Activated CD8-positive, alpha-beta T cell treated with anti-CD3 and anti-CD28 coated beads, Interleukin-2, amount 10 ng/mL, durations not matched to agents 7 days and 5 days (primary cell): ENCODE results near the gene IGF2BP3. TPM values are rescaled to one million over a fixed set of nuclear protein-coding genes. Genes with fewer than 3 reads are reported as not detected.
"Not testable (repeated sequence)": the region's sequence is repeated elsewhere in the genome, so short reads cannot be mapped to it uniquely, and the experiment has no call there.

ENCODE experiments used
- ATAC-seq: fragments of 150-1000 bp; cut with Tn5 transposase; one replicate; pipeline ENCODE4 v1.10.0; 2021; ENCODE audit warnings: moderate library complexity
- CTCF ChIA-PET: fragments of 350-600 bp; sonication (Branson Sonifier 250); formaldehyde crosslinking; loops from one replicate; lab custom pipeline; 2021; ENCODE audit warnings: antibody characterized with exemption; lab: Charles Lee
- POLR2A ChIA-PET: fragments of 350-600 bp; sonication (Branson Sonifier 250); formaldehyde crosslinking; loops from one replicate; lab custom pipeline; 2021; ENCODE audit warnings: antibody characterized with exemption; lab: Charles Lee
- DNase-seq: peaks from one replicate; pipeline ENCODE4 v3.0.0-alpha.2; 2020
- H3K27ac Mint-ChIP-seq: one replicate; pipeline ENCODE4 v1.8.0; 2021; ENCODE audit warnings: mild to moderate bottlenecking, mixed read lengths
- H3K27me3 Mint-ChIP-seq: one replicate; pipeline ENCODE4 v1.8.0; 2021; ENCODE audit warnings: low read depth, mixed read lengths
- H3K36me3 Mint-ChIP-seq: one replicate; pipeline ENCODE4 v1.8.0; 2021; ENCODE audit warnings: low read depth, mixed read lengths
- H3K4me1 Mint-ChIP-seq: one replicate; pipeline ENCODE4 v1.8.0; 2021; ENCODE audit warnings: low read depth, mixed read lengths
- H3K4me3 Mint-ChIP-seq: one replicate; pipeline ENCODE4 v1.8.0; 2021; ENCODE audit warnings: mild to moderate bottlenecking, mixed read lengths
- H3K9me3 Mint-ChIP-seq: one replicate; pipeline ENCODE4 v1.8.0; 2022; ENCODE audit warnings: mixed read lengths; ENCODE audit not compliant: insufficient read depth
- total RNA-seq, 2 experiments: library from RNA; stranded (reverse); gene quantifications; one replicate each; pipeline ENCODE4 v1.2.3, GENCODE V29; 2021

Gene IGF2BP3
- total RNA-seq, 2 experiments from 2014 or later: 0.52 to 0.55 TPM

DNA sequence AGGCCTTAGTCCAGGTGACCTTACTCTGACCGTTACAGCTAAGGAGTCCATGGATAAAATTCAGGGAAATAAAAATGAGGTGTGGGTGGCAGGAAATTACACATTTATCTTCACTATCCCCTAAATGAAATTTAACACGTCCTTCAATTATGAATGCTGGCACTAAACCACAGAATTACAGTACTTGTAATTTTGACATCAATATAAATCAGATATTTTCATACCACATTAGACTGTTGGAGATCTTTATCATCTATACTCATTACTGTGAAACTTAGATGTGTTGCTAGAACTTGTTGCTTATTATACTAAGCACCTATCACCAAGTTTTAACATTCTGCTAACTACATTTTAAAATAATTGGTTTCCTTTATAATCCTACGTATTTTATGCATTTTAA, 51.1 kb downstream of the IGF2BP3 start:
- no peak overlapping the region for H3K4me3 Mint-ChIP-seq
- ATAC-seq: no peak
- ChIA-PET CTCF (interaction anchor here (1.5 to 2.1 kb wide), 2 partner anchors 10 to 61 kb away, joined by 4 to 13 read pairs; no protein-coding TSS in a partner anchor), POLR2A (no interaction called here)
- H3K9me3 Mint-ChIP-seq: no peaks in the 10 kb centered on the region
- H3K36me3 Mint-ChIP-seq: no peaks in the 10 kb centered on the region
- no peak overlapping the region for H3K27ac Mint-ChIP-seq
- H3K27me3 Mint-ChIP-seq: peaks cover 2% of the 10 kb centered on the region
- peaks cover 2% of the 10 kb centered on the region for H3K4me1 Mint-ChIP-seq
- DNase-seq: no peak

DNA sequence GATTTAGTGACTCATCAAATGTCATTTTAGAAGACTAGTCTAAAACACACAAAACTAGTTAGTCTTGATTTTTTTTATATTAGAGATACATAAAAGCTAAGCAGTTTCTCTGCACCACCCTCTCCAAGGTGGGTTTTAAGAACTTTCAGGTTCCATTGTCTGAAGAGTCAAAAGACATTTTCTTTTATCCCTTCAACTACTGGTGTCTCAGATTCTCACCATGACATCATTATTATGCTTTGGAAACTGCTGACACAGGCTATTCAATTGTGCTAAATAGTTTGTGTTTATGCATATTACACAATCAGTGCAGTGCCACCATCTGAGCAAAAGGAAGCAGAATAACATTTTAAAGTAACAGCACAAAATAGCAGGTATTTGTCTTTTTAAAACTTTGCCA, 52.2 kb downstream of the IGF2BP3 start:
- H3K9me3 Mint-ChIP-seq: no peaks in the 10 kb centered on the region
- CTCF ChIA-PET: interaction anchor here (1.3 kb wide), 1 partner anchor 145 kb away, joined by 4 read pairs; no protein-coding TSS in a partner anchor
- ATAC-seq: no peak

DNA sequence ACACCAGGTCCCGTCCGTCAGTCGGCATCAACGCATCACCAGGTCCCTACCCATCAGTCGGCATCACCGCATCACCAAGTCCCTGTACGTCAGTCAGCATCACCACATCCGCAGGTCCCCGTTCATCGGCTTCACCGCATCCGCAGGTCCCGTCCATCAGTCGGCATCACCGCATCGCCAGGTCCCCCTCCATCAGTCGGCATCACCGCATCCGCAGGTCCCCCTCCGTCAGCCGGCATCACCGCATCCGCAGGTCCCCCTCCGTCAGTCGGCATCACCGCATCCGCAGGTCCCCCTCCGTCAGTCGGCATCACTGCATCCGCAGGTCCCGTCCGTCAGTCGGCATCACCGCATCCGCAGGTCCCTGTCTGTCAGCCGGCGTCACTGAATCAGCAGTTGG, 55.1 kb downstream of the IGF2BP3 start:
- no peak for DNase-seq
- H3K4me3 Mint-ChIP-seq: no peak overlapping the region
- H3K27ac Mint-ChIP-seq: no peak overlapping the region
- ATAC-seq: no peak
- POLR2A ChIA-PET: no interaction called here
- H3K27me3 Mint-ChIP-seq: peaks cover 2% of the 10 kb centered on the region
- CTCF ChIA-PET: no interaction called here
- peaks cover 6% of the 10 kb centered on the region for H3K4me1 Mint-ChIP-seq
- no peaks in the 10 kb centered on the region for H3K9me3 Mint-ChIP-seq
- H3K36me3 Mint-ChIP-seq: no peaks in the 10 kb centered on the region

More for the DNA sequence above, 52.2 kb downstream of the IGF2BP3 start:
- Mint-ChIP-seq H3K27ac (no peak overlapping the region), H3K4me1 (peaks cover 2% of the 10 kb centered on the region), H3K27me3 (peaks cover 2% of the 10 kb centered on the region), H3K4me3 (no peak overlapping the region), H3K36me3 (no peaks in the 10 kb centered on the region)
- POLR2A ChIA-PET: no interaction called here
- no peak for DNase-seq

DNA sequence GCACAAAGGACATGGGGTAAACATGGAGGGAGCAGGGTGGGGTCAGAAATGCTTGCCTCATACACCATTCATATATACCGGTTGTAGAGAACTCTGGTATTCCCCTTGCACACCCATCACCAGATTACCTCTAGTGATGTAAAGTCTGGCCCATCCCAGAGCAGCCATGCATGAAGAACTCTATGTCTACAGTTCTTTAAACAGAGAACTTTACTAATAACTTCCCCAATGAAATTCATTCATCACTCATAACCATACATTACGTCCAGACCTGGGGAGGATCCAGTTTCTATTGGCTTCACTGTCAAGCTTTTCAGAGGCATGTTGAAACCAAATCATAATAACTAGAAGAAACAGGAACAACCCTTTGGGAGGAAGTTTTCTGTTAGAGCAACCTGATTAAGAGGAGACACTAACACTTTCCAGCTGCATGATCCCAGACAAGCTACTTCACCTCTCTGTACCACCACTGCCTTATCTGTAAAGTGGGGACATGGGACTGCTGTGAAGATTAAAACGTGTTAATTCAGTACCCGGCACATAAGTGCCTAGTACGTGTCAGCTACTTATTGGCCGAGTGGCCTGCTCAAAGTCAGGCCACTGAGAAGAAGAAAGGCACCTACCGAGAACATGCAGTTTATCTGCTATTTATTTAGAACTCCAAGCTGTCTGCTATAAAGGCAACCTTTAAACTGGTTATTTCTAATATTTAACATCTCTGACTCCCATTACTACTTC, 59.7 kb downstream of the IGF2BP3 start:
- ChIA-PET CTCF (interaction anchor here (1.4 kb wide), 1 partner anchor 137 kb away, joined by 4 read pairs; no protein-coding TSS in a partner anchor), POLR2A (no interaction called here)
- no peaks in the 10 kb centered on the region for H3K36me3 Mint-ChIP-seq
- H3K4me3 Mint-ChIP-seq: no peak overlapping the region
- no peaks in the 10 kb centered on the region for H3K9me3 Mint-ChIP-seq
- H3K27me3 Mint-ChIP-seq: peaks cover 4% of the 10 kb centered on the region
- DNase-seq: no peak
- peaks cover 6% of the 10 kb centered on the region for H3K4me1 Mint-ChIP-seq
- H3K27ac Mint-ChIP-seq: no peak overlapping the region
- no peak for ATAC-seq

DNA sequence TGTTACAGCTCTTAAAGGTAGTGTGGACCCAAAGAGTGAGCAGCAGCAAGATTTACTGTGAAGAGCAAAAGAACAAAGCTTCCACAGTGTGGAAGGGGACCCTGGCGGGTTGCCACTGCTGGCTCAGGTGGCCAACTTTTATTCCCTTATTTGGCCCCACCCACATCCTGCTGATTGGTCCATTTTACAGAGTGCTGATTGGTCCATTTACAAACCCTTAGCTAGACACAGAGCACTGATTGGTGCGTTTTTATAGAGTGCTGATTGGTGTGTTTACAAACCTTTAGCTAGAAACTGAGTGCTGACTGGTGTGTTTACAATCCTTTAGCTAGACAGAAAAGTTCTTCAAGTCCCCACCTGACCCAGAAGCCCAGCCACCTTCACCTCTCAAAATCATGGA, 63.7 kb downstream of the IGF2BP3 start:
- POLR2A ChIA-PET: interaction anchor here (0.6 kb wide), 1 partner anchor 45 kb away, joined by 3 read pairs; no protein-coding TSS in a partner anchor

DNA sequence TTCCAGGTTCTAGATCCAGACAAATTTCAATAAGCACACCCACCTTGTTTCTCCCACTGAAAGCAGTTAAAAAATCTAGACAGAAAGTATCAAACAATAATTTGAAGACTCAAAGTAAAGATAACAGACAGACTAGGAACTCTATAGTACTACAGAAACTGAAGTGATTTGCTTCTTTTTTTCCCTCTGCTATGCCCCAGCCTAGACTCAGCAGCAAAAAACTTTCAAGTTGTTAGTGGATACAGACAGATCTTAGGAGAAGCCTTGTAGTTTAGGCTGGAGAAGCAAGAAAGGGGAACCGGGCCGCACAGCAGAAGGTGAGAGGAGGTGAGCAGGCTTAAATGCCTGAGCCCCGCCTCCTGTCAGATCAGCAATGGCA, 65.1 kb downstream of the IGF2BP3 start:
- Mint-ChIP-seq H3K36me3 (peaks cover 3% of the 10 kb centered on the region), H3K9me3 (no peaks in the 10 kb centered on the region), H3K27me3 (peaks cover 4% of the 10 kb centered on the region), H3K4me1 (no peaks in the 10 kb centered on the region), H3K4me3 (no peak overlapping the region), H3K27ac (no peak overlapping the region)
- POLR2A ChIA-PET: no interaction called here
- no peak for DNase-seq
- ATAC-seq: no peak
- CTCF ChIA-PET: no interaction called here

More for the DNA sequence above, 63.7 kb downstream of the IGF2BP3 start:
- not testable (repeated sequence) for H3K27me3 Mint-ChIP-seq, H3K9me3 Mint-ChIP-seq, H3K27ac Mint-ChIP-seq, H3K36me3 Mint-ChIP-seq, ATAC-seq, DNase-seq, H3K4me1 Mint-ChIP-seq, H3K4me3 Mint-ChIP-seq
- CTCF ChIA-PET: interaction anchor here (1.0 kb wide), 1 partner anchor 49 kb away, joined by 3 read pairs; no protein-coding TSS in a partner anchor

DNA sequence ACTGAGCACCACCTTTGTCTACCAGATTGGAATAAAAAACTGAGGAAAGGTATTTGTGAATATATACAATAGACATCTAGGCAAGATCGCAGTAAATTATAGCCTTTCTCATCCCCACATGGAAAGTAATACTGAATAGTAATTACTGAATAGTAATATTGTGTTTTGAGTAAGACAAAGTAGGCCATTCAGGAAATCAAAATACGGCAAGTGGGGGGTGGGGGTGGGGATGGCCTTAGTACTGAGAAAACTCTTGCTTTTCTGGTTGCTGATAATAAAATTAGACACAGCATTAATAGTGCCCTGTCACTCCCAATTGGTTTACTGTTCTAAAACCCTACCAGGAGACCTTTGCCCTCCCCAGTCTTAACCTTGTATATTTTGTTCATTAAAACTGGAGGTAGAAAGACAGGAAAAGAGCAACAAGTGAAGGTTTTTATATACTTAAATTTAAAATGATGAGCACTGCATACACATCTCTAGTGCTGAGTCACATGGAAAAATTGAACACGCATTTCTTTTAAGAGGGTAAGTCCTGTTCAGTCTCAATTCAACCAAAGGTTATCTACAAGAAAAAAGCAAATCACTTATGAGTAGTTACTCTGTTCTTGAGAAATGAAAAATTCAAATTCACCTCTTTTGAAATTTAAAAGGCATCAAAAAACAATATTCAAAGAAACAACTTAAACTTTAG, 65.6 kb downstream of the IGF2BP3 start:
- ChIA-PET CTCF (interaction anchor here (1.0 kb wide), 1 partner anchor 132 kb away, joined by 3 read pairs; no protein-coding TSS in a partner anchor), POLR2A (interaction anchor here (0.6 kb wide), 1 partner anchor 1165 kb away, joined by 3 read pairs; no protein-coding TSS in a partner anchor)
- no peak for DNase-seq
- Mint-ChIP-seq H3K4me1 (no peaks in the 10 kb centered on the region), H3K4me3 (no peak overlapping the region), H3K9me3 (no peaks in the 10 kb centered on the region), H3K27ac (no peak overlapping the region), H3K27me3 (peaks cover 4% of the 10 kb centered on the region), H3K36me3 (peaks cover 3% of the 10 kb centered on the region)
- ATAC-seq: no peak

DNA sequence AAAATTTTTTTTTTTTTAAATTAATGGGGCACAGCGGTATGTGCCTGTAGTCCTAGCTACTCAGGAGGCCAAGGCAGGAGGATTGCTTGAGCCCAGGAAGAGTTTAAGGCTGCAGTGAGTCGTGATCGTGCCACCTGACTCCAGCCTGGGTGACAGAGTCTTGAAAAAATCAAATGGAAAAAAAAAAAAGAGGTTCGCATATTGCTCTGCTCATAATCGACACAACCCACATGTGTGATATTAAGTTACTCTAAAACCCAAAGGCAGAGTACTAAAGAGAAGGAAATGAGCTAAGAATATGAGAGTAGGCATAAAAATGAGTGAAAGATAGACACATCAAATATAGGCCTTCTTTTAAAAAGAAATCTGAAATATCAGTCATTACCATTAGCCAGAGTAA, 66.3 kb downstream of the IGF2BP3 start:
- DNase-seq (no peak), ATAC-seq (no peak)
- Mint-ChIP-seq H3K4me1 (no peaks in the 10 kb centered on the region), H3K27me3 (peaks cover 4% of the 10 kb centered on the region), H3K4me3 (no peak overlapping the region), H3K36me3 (peaks cover 3% of the 10 kb centered on the region), H3K27ac (no peak overlapping the region), H3K9me3 (no peaks in the 10 kb centered on the region)
- ChIA-PET POLR2A (interaction anchor here (0.6 kb wide), 1 partner anchor 1166 kb away, joined by 3 read pairs; no protein-coding TSS in a partner anchor), CTCF (interaction anchor here (0.7 to 1.2 kb wide), 3 partner anchors 9 to 131 kb away, joined by 3 read pairs; no protein-coding TSS in a partner anchor)

DNA sequence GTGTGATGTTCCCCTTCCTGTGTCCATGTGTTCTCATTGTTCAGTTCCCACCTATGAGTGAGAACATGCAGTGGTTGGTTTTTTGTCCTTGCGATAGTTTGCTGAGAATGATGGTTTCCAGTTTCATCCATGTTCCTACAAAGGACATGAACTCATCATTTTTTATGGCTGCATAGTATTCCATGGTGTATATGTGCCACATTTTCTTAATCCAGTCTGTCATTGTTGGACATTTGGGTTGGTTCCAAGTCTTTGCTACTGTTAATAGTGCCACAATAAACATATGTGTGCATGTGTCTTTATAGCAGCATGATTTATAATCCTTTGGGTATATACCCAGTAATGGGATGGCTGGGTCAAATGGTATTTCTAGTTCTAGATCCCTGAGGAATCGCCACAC, 72.2 kb downstream of the IGF2BP3 start:
- H3K27ac Mint-ChIP-seq, CTCF ChIA-PET, H3K36me3 Mint-ChIP-seq, H3K9me3 Mint-ChIP-seq, ATAC-seq, H3K4me1 Mint-ChIP-seq, H3K4me3 Mint-ChIP-seq, POLR2A ChIA-PET, DNase-seq: not testable (repeated sequence)
- peaks cover 11% of the 10 kb centered on the region for H3K27me3 Mint-ChIP-seq

DNA sequence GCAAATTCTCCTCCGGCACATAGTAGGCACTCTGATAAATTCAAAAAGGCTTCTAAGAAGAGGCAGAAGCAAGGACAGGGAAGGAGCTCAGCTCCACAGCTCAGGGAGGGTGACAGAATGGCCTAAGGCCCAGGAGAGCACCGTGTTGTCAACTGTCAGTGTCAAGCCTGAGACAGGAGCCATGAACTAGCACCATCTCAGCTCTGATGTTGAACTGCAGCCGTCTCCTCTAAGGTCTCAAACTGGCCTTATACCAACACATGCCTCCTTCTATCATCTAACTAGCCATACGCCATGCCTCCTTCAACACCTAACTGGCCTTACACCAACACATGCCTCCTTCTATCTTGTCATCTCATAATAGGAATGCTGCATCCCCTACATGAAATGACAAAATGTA, 73.0 kb downstream of the IGF2BP3 start:
- H3K27ac Mint-ChIP-seq: no peak overlapping the region
- ATAC-seq (no peak), DNase-seq (no peak)
- H3K9me3 Mint-ChIP-seq: no peaks in the 10 kb centered on the region
- no peaks in the 10 kb centered on the region for H3K36me3 Mint-ChIP-seq
- CTCF ChIA-PET: interaction anchor here (0.8 to 1.2 kb wide), 4 partner anchors 23 to 124 kb away, joined by 3 read pairs; no protein-coding TSS in a partner anchor
- no peaks in the 10 kb centered on the region for H3K4me1 Mint-ChIP-seq
- peaks cover 11% of the 10 kb centered on the region for H3K27me3 Mint-ChIP-seq
- H3K4me3 Mint-ChIP-seq: no peak overlapping the region
- POLR2A ChIA-PET: no interaction called here

DNA sequence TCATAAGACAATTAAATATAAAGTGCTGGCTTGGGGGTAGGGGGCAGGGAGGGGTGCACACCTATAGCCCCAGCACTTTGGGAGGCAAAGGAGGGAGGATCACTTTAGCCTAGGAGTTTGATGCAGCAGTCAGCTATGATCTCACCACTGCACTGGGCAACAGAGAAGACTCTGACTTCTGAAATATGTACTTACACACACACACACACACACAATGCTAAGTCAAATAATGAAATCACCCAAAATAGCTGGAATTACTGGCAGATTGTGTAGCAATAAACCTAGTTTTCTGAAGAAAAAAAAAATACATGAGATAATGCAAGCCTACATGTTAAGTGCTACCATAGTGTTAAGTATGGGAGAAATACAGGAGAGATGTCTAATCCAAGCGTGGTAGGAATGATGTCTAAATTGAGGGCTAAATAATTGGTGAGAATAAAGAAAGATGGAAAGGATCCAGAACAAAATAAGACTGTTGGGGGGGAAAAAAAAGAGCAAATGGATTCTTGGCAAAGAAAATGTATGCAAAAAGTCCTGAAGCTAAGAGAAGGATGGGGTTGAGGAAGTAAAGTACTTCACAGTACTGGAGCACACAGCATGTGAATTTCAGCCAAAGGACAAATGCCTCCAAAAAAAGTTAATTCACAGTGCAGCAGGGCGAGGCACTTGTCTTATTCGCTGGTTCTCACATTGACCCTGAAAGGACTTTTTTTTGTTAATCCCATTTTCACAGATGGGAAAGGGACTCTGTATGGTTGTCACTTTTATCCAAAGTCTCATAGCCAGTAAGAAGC, 73.9 kb downstream of the IGF2BP3 start:
- ATAC-seq (no peak), DNase-seq (no peak)
- ChIA-PET POLR2A (no interaction called here), CTCF (interaction anchor here (0.8 to 1.2 kb wide), 4 partner anchors 24 to 124 kb away, joined by 3 read pairs; no protein-coding TSS in a partner anchor)
- no peaks in the 10 kb centered on the region for H3K4me1 Mint-ChIP-seq
- H3K27ac Mint-ChIP-seq: no peak overlapping the region
- H3K36me3 Mint-ChIP-seq: no peaks in the 10 kb centered on the region
- H3K27me3 Mint-ChIP-seq: peaks cover 11% of the 10 kb centered on the region
- H3K4me3 Mint-ChIP-seq: no peak overlapping the region
- H3K9me3 Mint-ChIP-seq: no peaks in the 10 kb centered on the region
